ENCODE measurements around the gene RNF113B.

Gene RNF113B

DNA sequence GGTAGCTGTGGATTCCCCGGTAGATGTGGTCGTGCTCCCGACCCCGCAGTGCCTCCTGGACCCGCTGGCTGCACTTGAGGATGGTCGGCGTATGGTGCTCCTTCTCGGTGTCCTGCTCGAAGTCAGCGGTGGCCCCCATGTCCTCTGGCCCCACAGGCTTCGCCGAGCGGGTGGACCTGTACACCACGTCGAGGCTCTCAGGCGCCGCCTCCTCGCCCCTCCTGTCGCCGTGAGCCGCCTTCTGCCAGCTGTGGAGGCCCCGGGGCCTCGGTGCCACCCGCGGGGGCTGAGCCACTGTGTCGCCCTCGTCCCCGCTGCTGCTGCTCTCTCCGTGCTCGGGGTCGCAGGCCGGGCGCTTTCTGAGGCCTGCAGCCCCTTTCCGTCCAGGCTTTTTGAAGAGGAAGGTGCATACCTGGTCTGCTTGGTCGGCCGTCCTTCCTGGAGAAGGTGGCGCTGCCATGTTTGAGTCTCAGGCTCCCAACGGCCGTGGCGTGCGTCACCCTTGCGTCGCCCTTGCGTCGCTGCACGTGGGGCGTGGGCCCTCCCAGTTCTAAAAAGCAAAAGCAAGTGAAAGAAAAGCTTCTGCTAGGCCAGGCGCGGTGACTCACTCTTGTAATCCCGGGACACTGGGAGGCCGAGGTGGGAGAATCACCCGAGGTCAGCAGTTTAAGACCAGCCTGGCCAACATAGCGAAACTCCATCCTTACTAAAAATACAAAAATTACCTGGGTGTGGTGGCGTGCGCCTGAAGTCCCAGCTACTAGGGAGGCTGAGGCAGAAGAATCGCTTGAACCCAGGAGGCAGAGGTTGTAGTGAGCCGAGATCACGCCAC is at the start of gene RNF113B:
RNF113B (minus strand) TSS at position 493 of the 832 bp plus-strand sequence; CDS start at position 460, 33 bp downstream.
- DNase-seq (ENCODE audit: low spot score) = no peak

DNA sequence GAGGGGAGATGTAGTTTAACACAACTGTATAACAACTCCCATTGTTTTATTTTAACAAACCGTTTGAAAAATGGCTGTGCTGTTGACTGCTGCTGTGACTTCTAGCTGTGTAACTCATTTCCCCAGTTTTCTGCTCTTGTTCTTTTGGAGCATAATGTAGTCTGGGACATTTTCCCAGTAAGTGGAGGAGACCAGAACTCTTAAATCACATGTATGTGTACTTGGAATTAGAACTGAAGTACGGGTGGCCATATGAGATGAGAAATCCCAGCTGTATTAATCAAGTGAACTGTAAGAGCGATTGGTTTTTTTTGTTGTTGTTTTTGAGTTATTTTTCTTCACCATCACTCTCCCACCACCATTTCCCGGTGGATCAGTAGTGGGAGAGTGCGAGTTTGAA is 49.4 kb upstream of the RNF113B start:
- no peak for DNase-seq (ENCODE audit: low spot score)

DNA sequence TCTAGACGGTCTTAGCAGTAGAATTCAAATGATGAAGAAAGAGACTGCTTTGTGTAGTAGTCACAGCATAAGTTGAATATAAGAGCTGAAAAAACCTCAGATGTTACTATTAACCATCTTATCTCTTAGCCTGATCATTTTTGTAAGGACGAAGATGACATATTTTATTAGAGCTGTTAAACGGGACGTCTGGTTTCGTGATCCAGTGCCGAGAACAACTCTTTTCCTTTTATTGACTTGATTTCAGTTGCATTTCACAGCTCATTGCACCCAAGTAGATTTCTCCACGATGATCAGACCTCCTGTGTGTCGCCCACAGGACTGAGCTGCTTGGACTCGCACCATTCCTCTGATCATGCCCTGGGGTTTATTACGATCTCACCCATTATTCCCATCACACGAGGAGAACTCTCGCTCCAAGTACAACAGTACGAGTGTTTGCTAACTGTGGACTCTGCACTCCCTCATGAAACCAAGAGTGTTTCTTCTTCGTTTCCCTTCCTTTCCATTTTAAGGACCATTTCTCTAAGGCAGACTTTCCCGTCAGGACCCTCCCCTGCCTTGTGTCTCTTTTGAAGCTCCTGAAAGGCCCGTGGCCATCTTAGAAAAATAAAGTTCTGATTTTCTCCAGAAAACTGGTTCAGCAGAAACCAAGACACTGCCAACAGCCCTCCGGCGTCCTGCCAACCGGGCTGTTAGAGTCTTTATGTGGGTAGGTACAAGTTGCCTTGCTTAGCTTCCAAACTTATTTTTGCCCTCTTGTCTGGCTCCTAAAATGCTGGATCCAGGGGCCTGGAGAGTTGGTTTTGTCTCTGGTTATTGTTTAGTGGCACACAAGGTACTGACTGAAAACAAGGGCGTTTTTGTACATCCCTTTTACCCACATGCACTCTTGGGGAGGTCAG is 48.2 kb upstream of the RNF113B start:
- no peak for DNase-seq (ENCODE audit: low spot score)

DNA sequence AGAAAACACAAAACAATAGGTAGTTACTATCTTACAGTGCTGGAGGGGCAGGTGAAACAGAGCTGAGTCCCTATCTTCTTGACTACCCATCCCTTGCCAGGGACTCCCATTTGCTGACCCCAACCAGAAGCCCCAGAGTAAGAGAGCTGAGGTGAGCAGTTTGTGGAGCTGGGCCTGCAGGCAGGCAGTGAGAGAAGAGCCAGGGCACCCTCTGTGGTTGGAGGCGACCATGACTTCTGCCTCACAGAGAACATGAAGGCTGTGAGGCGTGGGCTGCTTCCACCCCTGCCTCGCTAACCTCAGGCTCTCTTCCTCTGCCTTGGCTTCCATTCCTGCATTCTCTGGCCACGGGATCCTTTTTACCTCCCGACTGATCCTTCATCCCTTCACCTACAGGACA is 47.5 kb upstream of the RNF113B start:
- DNase-seq (ENCODE audit: low spot score) = no peak

DNA sequence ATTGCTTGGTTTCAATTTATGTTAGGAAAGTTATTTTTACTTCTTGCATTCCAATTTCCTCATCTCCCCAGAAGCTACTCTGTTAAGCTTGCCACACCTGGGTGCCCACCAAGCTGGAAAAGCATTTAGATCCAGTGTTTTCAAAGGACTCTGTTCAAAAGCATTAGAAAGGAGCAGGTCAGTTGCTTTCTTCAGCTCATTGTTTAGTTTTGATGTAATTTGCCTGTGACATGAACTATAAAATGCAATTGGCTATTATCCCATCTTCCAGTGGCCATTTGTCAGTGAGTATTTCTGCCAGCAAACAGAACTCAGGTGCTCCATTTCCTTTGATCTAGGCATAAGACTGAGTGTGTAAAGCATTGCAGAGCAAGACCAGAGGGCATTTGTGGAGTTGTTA is 46.7 kb upstream of the RNF113B start:
- DNase-seq (ENCODE audit: low spot score) = no peak

DNA sequence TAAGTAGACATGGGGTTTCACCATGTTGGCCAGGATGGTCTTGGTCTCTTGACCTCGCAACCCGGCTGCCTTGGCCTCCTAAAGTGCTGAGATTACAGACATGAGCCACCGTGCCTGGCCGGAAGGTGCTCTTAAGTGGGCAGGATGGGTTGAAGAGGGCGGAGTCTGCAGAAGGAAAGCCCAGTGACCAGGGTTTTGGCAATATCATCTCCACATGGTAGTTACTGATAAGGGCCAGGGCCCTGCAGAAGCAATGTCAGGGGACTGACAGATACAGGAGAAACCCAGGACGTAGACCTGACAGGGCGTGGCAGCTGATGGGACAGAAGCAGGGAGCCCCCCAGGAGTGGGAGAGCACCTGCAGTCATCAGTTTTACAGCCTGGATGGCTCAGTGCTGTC is 45.7 kb upstream of the RNF113B start:
- DNase-seq (ENCODE audit: low spot score) = no peak

DNA sequence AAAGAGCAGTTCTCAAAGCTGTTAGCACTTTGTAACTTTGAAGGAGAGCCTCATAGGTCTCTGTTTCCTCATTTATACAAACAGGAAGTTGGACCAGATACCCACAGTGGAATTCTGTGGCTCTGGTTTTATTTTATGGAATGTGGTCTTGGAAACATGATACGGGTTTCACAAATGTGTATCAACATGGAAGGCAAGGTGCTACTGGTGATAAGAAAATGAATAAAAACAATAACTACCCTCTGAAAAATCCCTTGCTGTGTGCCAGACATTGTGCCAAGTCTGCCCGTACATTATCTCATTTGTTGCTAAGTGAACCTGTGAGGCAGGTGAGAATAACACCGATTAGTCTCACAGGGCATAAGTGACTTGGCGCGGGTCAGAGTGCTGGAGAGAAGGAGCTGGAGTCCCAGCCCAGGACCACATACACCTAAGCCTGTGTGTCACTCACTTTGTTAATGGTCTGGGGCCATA is 45.0 kb upstream of the RNF113B start:
- peak; percentile 39 for DNase-seq (ENCODE audit: low spot score)

DNA sequence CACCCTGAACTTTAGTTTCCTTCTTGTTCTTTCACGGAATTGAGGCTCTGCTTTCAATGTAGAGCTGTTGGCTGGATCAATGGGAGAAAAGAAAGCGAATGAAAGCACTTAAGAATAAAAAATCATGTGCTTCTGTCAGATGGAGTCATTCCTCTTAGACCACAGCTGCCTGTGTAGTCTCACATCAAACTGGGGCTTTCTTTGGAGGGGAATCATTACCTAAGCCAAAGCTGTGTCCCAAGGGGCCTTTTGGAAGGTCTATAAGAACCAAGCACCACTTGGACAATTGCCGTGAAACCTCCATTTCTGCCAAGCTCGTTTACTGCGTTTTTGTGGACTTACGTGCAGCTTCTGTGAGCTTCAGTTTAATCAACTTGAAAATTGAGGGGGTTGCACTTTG is 44.2 kb upstream of the RNF113B start:
- no peak for DNase-seq (ENCODE audit: low spot score)

DNA sequence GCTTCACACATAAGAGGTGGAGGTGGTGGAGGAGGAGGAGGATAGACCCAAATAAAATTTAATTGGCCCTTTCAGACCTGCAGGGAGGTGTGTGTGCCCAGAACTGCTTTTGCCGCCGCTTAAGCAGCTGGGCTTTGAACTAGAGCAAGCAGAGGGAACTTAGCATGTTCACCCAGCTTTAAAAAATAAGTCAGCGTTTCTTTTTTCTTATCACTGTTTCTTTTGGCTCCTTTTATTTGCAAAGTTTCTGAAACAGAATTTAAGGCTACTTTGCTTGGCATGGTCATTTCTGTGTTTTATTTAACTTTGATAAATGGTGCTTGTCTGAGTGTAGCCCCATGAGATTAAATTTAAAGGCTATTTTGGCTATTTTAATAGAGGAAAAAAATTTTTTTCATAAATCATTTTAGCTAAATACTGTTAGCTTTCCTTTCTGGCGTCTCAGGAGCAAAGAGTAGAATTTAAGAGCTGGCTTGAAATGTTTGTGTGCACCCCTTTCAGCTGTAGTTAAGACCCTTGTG is 43.3 kb upstream of the RNF113B start:
- DNase-seq (ENCODE audit: low spot score) = no peak

DNA sequence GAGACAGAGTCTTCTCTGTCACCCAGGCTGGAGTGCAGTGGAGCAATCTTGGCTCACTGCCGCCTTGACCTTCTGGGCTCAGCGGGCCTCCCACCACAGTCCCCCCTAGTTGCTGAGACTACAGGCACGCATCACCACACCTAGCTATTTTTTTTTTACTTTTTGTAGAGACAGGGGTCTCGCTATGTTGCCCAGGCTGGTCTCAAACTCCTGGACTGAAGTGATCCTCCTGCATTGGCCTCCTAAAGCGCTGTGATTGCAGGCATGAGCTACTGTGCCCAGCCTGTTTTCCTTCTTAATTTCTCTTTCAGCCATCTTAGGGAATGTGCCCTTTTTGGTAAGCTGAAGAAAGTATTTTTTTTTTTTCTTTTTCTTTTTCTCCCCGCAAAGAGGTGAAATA is 42.6 kb upstream of the RNF113B start:
- DNase-seq (ENCODE audit: low spot score) = no peak

DNA sequence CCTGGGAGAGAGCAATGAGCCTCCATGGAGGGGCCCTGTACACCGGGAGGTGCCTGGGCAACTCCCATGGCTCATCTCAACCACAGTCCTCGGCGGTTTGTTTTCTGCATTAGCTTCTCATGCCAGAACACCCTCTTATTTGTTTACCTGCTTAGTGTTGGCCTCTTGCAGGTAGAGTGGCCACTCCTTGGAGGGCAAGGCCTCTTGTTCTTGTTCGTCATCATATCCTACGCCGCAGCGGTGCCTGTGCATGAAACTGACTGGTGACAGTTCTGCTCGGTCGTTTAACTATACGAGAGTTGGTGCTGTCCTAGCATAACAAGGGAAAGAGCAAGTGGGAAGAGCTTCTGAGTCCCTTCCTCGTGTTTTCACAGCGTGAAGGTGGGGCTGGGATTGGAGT is 40.5 kb upstream of the RNF113B start:
- no peak for DNase-seq (ENCODE audit: low spot score)

DNA sequence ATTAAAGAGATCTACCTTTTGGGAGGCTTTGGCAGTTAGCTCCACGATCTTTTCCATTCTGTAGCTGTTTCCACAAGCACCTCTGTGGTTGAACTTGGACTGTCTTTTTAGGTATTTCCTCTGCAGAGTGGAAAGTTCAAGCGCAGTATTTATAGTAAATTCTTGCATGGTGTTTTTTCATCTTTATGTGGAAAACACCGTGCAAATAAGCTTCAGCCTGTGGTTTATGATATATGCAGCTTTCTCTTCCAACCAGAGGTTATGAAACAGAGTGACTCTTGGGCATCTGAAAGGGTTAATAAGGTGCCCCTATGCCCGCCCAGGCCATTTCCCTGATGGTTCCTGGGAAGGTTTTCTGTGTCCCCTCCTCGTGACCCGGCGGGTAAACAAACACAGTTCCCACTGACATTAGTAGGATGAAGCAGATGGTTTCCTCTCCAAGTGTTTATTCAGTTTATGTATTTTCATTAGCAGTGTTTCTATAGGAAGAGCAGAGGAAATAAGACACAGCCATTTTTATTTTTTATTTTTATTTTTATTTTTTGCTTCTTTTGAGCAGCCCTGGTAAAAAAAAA is 39.7 kb upstream of the RNF113B start:
- DNase-seq (ENCODE audit: low spot score) = no peak

DNA sequence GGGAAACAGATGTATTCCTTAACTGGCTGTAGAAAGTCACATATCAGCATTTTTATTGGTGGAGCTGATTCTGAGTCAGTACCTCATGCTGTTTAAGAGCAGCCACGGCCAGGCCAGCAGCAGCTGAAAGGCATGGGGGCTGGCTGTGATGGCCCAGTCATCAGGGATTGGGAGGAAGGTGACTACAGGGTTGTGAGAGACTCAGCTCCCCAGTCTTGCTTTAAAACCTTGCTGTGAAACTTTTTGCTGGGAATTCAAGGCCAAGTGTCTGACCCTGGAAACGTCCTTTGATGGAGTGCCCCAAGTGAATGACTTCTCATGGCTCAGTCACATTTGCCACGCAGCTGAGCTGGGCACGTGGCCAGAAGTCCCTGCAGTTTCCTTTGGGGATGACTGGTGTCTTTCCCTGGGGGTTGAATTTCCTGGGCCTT is 39.1 kb upstream of the RNF113B start:
- DNase-seq (ENCODE audit: low spot score) = peak; percentile 82

DNA sequence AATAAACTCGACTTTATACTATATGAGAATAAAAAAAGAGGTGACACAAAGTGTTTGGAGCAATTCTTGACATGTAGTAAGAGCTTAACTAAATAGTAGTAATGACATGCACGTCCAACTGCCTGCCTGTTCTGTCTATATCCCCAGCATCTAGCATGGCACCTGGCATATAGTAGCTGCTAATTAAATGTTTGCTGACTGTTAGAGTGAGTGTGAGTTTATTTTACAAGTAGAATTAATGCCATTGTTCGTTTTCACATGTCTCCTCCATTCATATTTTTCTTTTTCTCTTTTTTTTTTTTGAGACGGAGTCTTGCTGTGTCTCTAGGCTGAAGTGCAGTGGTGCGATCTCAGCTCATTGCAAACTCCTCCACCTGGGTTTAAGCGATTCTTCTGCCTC is 38.4 kb upstream of the RNF113B start:
- DNase-seq (ENCODE audit: low spot score) = no peak

DNA sequence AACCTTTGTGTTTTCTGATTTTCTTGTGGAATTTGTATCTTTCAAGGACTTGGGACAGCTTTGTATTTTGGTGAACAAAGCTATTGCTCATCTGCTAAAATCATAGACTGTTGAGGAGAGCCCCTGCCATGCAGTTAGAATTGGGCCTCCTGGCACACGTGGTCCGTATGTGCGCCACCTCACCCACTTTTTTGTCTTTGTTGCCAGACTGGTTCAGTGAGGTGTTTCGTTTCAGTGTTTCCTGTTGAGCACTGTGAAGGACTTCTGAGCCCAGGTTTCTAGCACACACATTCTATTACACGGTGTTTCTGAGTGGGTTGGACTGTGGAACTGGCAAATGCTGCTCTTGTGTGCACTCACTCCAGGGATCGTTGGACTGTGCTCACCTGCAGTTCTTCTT is 37.6 kb upstream of the RNF113B start:
- no peak for DNase-seq (ENCODE audit: low spot score)

DNA sequence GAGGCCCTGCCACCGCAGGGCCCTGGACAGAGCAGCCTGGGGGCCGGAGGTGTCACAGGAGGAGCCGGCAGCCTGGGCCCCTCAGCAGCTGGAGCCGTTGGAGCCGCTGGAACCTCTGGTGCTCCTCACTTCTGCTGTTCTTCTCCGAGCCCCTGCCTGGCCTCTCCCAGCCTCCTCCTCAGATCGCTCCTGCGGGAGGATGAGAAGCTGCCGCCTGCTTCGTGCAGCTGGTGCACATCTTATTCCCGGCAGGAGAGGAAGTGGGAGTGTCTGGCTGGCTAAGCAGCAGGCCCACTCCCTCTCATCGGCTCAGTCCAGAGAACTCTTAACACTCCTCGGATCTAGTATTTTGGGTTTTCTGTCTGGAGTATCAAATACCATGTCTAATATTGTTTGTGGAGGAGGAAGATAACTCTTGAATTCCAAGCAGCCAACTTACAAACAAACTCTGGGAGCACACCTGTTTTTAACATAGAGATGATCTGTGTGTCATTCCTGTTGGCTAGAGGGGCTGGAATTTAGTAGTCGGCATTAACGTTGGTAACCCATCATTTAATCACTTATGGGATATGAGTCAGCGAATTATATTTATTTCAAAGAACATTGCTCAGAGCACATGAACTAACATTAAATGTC is 37.1 kb upstream of the RNF113B start:
- peak; percentile 50 for DNase-seq (ENCODE audit: low spot score)

DNA sequence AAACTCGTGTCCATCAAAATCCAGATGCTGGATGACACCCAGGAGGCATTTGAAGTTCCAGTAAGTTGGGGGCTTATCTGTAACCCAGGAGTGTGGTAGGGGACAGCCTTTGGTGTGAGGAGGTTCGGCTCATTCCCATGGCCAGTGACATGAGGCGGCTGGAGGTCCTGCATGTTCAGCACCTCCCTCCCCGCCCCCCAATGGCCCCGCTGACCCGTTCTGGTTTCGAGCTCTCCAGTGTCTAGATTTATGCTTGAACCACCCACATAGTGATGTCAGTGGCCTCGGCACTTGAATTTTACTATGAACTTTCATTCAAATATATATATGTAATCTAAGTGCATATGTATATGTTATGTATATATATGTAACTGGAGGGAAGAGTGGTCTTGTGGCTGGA is 36.3 kb upstream of the RNF113B start:
- no peak for DNase-seq (ENCODE audit: low spot score)

DNA sequence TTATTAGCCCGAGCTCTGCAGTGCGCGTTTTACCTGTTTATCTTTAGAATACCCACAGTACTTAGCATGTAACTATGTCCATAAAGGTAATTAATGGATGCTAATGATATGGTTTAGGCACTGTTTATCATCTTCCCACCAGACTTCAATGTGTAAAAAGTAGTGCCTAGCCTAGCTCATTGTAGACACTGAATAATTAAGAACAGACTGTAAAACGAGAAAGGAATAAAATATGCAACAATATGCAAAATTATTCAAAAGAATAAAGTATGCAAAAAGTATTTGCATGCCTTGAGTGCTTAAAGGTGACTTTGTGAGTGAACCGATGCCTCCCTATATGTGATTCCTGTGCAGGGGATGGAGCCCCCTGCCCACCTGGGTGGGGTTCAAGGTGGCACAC is 35.7 kb upstream of the RNF113B start:
- no peak for DNase-seq (ENCODE audit: low spot score)

DNA sequence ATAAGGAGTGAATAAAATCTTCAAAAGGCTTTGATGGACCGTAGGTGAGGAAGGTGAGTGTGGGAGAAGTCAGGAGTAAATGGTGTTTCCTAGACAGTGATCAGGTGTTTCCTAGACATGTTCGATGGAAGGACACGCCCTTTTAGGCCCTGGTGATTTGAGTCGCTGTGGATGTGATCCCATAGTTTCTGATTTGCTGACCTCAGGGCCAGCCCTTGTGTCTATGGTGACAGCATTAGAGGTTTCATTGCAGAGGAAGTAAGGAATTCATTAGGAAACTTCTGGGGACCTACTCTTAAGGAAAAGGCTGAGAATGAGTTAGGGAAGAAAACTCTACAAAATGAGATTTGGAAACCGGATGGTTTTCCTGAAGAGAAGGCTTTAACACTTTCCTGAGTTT is 31.5 kb upstream of the RNF113B start:
- no peak for DNase-seq (ENCODE audit: low spot score)

DNA sequence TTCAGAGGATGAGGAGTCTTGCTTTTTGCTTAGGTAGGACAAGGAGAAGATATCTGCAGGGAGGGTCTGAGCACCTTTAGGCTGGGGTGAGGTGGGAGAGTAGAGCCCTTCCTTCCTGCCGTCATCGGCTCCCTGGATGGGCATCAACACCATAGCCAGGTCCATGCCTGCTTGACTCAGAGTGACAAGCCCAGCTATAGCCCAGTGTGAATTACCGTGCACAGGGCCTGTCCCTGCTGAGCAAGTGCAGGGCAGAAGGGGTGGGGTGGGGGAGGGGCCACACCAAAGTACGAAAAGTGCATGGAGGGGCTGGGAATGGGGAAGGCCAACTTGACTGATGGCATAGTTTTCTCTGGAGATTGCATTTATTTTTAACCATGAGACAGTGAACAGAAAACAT is 30.3 kb upstream of the RNF113B start:
- DNase-seq (ENCODE audit: low spot score) = peak; percentile 26

DNA sequence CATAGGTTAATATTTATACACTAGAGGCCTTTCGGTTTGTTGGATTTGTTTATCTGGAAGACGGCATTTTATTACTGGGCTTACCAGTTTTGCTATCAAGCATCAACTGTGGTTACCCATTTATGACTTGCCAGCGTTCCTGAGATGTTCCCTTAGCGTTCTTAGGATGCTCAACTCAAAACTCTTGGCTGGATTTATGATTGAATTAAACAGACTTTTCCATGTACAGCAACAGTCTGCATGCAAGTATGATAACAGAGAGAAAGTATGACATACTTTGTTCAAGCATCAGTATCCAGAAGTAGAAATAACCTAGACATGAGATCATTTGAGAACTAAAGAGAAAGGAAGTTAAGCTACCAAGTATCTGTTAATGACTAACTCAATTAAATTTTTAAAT is 29.9 kb upstream of the RNF113B start:
- peak; percentile 74 for DNase-seq (ENCODE audit: low spot score)

DNA sequence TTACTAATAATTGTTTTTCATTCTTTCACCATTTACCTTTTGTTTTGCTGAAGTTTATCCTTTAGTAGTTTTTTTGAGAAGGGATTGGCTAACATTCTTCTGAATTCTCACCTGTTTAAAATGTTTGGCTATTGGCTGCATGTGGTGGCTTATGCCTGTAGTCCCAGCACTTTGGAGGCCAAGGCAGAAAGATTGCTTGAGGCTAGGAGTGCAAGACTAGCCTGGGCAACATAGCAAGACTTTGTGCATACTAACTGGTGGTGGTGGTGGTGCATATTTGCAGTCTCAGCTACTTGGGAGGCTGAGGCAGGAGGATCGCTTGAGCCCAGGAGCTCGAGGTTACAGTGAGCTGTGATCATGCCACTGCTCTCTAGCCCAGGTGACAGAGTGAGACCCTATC is 27.5 kb upstream of the RNF113B start:
- no peak for DNase-seq (ENCODE audit: low spot score)

Measured in AG08396 (cell line).